GM19455 (cell line): Measurements from ENCODE around the gene MMP15.

Experiments
- ATAC-seq: cut with Tn5 transposase; IDR thresholded peaks from one replicate; pipeline ENCODE4 v1.9.1; 2021; ENCODE audit not compliant: unreplicated experiment

MMP15 gene

GRCh38 chr16:58018803-58019202, 6.8 kb upstream of the MMP15 start:
- ATAC-seq: no peak

DNA sequence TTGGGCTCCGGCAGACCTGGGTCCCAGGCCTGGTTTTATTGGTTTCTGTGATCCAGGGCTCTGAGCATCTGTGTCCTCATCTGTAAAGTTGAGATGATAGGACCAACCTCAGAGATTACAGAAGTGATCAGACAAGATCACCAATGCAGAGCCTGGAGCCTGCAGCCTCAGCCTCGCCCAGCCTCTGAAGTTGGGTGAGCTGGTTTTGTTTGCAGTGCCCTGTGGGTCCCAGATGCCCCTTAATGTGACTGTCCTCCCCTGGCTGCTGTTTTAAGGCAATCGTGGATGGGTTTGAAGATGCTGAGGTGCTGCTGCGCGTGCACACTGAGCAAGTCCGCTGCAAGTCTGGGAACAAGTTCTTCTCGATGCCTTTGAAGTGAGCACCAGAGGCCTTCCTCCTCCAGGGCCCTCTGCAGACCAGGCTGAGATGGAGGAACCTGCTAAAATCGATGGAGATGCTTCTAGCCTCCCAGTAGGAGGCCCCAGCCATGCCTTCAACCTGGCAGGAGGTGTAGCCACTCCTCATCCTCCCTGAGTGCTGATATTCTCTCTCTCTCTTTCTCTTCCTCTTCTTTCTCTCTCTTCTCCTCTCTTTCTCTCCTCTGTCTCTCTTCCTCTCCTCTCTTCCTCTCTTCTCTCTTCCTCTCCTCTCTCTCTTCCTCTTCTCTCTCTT, 5.6 kb upstream of the MMP15 start:
- no peak for ATAC-seq

DNA sequence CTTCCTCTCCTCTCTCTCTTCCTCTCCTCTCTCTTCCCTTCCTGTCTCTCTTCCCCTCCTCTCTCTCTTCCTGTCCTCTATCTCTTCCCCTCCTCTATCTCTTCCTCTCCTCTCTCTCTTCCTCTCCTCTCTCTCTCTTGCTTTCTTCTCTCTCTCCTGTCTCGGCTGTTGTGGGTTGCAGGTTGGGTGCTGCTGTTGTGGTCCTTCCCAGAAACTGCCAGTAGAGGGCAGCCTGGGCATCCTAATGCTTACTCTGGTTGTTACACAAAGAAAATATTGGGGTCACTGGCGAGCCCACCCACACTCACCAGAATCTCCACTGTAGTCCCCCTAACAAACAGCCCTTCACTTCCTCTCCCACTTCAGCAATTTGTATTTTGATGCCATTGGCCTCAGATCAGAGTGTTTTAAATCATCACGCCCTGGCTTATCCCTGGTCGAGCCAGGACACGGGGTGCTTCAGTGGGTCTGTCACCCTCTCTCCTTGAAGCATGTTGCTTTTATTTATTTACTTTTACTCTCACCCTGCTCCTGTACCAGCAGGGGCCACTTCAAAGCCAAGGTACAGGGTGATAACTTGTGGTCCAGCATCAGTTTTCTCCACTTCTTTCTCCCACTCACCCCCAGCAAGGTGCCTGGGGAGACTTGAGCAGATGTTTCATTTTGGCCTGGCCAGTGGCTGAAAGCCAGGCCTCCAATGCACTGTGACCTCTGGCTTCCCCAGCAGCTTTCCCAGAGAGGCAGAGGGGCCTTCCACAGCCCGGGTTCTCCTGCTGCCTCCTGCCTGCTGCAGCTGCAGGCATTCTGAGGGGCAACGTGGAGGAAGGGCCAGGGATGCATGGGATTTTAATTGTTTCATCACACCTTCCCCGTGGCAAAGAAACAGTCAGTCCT, 4.7 kb upstream of the MMP15 start:
- no peak for ATAC-seq

GRCh38 chr16:58021661-58022551, 3.6 kb upstream of the MMP15 start:
- ATAC-seq: no peak

DNA sequence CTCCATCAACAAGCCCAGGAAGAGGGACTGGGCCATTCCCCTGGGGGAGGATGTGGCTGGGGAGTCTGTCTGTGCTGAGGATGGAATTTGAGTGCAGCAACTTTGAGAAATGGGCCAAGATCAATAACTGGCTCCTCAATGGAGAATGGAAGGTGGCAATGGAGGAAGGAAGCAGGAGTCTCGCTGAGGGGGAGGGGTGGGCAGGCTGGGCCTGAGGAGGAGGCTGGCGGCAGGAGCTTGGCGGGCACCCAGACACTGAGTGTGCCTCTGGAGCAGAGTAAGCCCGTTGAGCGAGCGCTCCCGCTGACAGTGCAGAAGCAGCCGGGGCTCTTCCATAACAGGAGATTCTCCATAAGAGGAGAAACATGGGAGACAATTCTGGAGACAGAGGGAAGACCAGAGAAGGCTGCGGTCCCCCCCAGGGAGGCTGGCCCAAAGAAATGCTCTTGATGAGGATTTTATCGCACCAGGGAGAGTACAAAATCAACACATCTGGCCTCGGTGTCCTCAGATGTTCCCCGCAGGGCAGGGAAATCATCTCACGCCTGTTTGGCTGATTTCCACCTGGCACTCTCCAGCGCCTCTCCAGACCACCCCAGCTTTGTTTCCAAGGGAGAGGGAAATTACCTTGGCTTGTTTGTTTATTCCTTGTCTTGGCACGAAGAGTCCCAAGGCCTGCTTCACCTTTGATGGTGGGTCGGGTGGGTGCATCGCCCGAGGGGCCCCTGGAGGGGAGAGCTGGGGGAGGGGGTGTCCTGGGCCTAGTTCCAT, 2.8 kb upstream of the MMP15 start:
- ATAC-seq: no peak

DNA sequence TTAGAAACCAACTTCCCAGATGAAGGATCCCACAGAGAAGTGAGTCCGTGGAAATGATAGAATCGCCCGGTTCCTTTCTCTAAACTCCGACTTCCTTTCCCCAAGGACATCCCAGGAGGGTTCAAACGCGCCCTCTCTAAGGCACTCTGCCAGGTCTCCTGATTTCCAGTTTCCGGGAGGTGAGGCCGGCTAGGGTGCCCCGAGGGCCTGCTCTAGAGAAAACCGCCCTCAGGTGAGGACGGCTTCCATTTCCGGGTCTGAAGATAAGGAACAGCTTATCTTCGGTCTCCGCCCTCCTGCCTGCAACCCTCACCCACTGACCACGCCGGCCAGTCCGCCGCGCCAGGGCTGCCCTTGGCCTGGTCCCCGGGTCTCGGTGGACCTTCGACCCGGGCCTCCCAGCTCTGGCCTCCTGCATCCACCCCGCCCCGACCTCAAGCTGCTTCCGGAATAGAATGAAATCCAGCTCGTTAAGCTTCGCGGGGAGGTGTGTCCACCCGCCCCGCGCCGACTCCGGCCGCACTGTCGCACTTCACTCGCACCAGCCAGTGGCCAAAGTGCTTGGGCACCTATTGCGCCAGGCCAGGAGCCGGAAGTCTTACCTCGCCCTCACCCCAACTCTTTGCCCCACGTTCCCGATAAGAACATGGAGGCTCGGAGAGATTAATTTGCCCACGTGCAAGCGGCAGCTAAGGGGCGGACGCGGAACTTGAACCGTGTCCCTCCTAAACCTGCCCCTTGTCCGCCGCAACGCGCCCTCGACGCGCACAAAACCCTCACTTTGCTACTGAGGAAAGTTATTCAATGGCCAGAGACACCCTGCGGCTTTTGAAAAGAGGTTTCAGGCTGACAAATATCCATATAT, 836 bp upstream of the MMP15 start:
- ATAC-seq: no peak

GRCh38 chr16:58026139-58026704, 668 bp downstream of the MMP15 start:
- no peak for ATAC-seq

GRCh38 chr16:58026705-58027160, 1.2 kb downstream of the MMP15 start:
- no peak for ATAC-seq

- no peak for ATAC-seq
Measured at GRCh38 chr16:58027161-58027915, 1.8 kb downstream of the MMP15 start.

DNA sequence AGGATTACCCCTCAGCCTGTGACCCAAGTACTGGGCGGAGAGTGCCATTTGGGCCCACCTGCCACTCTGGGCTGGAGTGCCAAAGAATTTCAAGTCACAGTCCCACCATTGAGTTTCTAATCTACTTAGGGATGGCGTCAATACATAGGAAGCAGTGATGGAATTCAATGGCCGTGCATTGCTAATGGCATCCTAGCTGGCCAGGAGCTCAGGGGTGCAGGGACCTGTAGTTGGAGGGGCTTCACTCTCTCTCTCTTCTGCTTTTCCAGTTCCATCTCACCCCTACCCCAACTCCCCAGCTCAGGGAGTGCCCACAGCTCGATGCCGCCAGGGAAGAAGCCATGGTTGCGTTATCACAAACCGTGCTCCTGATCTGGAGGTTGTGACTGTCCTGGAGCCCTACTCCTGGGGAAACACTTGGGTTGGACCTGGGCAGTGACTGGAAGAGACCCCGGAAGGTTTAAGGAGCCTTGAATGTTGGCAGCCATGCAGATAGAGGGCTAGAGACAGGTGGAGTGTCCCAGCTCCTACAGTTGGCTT, 2.4 kb downstream of the MMP15 start:
- no peak for ATAC-seq

DNA sequence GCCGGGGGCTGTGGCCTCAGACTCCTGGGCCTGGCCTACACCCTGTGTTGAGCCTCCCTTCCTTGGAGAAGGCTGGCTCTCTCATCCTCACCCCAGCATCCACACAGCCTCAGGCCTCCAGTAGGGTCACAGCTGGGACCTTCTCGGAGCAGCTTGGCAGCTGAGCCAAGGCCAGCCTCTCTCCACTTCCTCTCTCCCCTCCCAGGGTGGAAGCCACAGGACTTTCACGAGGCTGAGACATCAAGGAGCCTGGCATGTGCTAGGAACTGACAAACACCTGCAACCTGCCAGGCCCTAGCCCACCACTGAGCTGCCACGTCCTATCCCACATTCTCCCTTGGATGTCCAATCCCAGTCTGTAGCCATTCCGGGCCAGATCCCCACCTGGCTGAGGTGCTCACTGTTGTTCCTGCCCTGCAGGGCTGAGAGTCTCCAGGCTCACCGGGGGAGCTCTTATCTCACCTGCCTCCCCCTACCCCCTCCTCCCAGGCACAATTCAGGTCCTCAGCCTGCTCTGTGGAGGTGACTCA, 3.1 kb downstream of the MMP15 start:
- ATAC-seq: no peak

DNA sequence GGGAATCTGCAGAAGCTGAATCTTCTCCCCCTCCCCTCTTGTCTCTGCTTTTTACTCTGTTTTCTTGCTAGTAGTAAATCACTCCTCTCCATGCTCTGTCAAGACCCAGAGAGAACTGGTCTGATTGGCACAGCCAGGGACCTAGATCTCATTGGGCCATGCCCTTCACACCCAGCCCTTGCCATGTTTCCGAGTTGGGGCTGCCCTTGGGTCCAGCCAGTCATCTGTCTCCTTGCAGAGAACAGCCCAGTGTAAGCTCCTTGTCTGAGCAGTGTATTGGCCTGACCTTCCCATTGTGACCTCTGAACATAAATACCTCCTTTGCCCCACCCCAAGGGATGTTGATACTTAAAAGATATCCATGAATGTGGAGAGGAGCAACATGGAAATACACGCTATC, 3.9 kb downstream of the MMP15 start:
- ATAC-seq: no peak

DNA sequence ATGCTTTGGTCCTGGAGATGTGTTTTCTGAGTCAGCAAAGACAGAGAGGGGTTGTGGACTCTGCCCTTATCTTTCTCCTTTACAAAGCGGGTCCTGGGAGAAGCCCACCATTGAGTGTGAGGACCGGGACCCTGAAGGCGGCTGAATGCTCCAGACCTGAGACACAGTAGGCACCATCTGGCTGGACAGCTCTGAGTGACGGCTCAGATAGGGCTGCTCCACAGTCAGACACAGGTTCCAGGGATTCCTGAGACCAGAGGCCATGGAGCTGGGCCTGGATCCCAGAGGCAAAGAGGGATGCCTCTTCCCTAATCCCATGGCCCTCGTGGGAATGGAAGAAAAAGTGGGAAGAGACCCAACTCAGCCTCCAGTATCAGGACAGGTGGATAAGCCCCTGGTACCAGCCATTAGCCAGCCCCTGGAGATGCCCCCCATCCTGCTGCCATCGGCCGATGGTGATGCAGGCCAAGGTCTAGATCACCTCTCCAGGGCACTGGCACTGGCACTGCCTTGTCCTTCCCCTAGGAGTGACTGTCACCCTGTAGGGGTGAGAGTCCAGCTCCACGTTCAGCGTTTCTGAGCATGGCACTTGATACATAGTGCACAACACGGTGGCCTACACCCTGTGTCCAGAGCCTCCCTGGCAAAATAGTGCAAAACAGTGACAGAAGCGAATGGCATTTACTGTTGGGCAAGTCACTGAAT, 4.7 kb downstream of the MMP15 start:
- no peak for ATAC-seq

DNA sequence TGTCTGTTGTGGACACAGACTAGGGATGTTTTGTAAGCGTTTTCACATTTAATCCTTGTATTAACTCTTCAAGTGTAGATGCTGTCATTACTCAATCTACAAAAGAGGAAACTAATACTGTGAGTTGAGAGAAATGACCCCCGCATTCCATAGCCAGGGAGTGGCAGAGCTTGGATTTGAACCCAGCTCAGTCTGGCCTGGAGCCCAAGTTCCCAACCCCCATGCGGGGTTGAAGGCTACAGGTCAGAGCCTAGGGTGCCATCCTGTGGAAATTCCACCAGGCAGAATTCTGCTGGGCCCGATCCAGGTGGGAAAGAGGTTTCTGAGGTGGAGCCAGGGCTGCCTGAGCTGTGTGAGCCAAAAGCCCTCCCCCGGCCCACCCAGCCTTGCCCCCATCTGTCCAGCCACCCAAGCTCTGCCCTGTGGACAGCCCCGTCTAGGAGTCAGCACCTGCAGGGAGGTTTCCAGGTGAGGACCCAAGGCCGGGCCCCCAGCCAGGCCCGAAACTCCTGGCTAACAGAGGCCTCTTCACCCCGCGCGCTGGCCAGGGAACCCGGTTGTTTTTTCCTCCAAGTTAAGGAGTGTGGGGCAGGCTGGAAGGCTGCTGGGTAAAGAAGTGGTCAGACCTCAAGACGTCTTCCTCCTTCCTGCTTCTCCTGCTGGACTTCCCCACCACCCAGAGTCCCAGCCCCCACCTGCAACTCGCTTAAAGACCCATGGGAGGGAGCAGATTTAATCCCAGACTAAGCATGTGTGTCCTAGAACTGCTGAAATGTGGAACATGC, 5.7 kb downstream of the MMP15 start:
- ATAC-seq: no peak

GRCh38 chr16:58032710-58033293, 7.2 kb downstream of the MMP15 start:
- no peak for ATAC-seq

- no peak for ATAC-seq
Measured at GRCh38 chr16:58034128-58034685, 8.7 kb downstream of the MMP15 start.
